ENCODE data around the gene RFNG. TPM values are rescaled to one million over a fixed set of nuclear protein-coding genes. Genes with fewer than 3 reads are reported as not detected.

RFNG gene
- total RNA-seq, 2 donors from 2014 or later: 18.2 to 23.1 TPM

DNA sequence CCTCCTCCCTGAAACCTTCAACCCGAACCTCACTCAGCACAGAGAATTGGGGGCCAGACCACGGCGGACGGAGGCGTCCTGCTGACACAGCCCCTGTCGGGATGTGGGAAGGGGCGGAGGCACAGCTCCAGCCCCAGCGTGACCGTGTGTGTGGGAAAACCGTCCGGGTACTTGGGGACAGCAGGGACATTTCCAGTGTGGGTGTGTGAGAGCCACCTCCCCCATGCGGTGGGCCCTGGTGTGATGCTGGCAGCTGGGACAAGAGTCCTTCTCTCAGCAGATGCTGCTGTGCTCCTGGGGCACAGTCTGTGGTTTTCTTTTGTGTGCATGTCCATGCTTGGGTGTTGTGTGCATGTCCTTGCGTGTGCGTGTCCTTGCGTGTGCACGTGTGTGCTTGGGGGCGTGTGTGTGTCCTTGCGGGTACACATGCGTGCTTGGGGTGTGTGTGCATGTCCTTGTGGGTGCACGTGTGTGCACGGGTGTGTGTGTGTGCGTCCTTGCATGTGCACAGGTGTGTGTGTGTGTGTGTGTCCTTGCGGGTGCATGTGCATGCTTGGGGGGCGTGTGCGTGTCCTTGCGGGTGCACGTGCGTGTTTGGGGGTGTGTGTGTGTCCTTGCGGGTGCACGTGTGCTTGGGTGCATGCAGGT is 45.8 kb downstream of the RFNG start:
- Mint-ChIP-seq H3K27ac (no peak overlapping the region), H3K36me3 (no peaks in the 10 kb centered on the region), H3K4me3 (no peak overlapping the region), H3K9me3 (no peaks in the 10 kb centered on the region), H3K4me1 (ENCODE audit: low read depth in 2 of 2) (no peaks in the 10 kb centered on the region), H3K27me3 (no peaks in the 10 kb centered on the region)
- DNase-seq (ENCODE audit: low spot score) (no peak), ATAC-seq (no peak)

DNA sequence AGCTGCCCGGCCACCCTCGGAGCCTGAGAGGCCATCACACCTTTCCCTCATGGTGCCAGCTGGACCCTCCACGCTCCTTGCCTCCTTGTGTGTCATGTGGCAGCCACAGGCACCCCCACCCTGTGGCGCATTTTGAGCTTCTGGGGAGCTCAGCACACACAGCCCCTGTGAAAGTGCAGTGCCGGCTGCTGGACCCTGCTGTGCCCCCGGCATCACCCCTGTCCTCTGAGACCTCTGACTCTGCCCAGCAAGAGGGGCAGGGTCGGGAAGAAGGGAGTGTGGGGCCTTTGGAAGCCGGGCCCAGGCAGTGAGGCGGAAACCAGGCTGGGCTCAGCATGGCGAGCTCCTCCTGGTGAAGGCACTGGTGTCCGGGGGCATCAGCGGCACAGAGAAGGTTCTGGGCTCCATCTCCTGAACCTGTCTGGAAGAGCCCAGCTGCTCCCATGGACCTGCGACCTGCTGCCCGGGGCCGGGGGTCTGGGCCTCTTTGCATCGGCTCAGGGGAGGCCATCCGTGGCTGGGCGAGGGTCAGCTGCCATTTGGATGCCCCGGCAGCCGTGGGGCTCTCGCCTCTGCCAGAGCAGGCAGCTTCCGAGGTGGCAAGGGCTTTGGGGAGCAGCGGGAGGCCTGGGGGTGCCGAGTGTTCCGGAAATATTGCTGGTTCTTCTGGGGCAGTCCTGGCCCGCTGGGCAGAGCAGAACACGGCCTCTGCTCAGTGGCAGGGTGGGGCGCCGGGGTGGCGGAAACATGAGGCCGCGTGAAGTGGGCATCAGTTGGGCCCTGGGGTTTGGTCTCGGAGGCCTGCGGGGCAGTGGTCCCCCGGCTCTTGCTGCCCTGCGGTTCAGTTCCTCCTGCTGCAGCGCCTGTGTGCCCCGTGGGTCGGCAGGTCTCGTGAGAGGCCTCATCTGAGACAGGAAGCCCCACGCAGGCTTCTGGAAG is 46.8 kb downstream of the RFNG start:
- Mint-ChIP-seq H3K27me3 (no peaks in the 10 kb centered on the region), H3K36me3 (no peaks in the 10 kb centered on the region), H3K27ac (no peak overlapping the region), H3K4me3 (no peak overlapping the region), H3K9me3 (no peaks in the 10 kb centered on the region), H3K4me1 (ENCODE audit: low read depth in 2 of 2) (no peaks in the 10 kb centered on the region)
- ATAC-seq (no peak), DNase-seq (ENCODE audit: low spot score) (no peak)

DNA sequence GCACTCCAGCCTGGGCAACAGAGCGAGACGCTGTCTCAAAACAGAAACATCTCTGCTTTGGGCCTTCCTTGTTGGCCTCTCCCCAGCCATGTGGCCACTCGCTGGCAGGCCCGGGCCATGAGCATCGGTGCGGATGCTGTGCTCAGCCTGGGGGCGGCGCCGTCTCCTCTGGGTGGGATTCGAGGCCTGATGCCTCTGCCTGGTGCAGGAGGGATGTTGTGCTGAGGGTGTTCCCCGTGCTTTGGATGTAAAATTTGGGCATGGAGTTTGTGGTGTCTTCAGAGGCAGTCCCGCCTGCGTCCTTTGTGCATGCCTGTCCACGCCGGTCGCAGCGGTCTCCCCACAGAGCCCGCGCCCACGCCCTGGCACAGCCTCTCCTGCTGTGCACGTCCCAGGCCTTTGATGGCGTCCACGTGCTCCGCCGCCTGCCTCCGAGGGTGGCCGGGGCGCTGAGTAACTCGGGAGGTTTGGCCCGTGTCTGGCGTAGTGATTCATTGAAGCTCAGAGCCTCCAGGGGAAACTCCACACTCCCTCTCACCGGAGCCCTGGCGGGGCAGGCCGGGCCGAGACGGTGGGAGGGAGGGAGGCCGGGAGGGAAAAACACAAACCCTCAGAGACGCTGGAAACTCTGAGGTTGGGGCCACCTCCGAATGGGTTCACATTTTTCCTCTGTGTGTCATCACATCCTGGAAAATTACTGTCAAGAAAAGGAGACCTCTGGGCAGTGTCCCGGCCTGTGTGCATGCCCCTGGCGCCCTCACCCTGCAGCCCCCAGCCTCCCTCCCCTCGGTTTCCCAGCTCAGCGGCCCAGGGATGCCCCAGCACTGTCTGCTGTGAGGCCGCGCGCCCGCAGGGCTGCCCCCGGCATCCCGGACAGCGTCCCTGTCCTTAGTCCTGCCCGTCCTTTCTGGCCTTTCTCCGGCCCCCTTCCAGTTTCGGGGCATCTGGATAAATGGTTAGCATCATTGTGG is 47.9 kb downstream of the RFNG start:
- Mint-ChIP-seq H3K27me3 (no peaks in the 10 kb centered on the region), H3K27ac (no peak overlapping the region), H3K36me3 (no peaks in the 10 kb centered on the region), H3K4me1 (ENCODE audit: low read depth in 2 of 2) (no peaks in the 10 kb centered on the region), H3K9me3 (no peaks in the 10 kb centered on the region), H3K4me3 (no peak overlapping the region)
- DNase-seq (ENCODE audit: low spot score) (no peak), ATAC-seq (no peak)

DNA sequence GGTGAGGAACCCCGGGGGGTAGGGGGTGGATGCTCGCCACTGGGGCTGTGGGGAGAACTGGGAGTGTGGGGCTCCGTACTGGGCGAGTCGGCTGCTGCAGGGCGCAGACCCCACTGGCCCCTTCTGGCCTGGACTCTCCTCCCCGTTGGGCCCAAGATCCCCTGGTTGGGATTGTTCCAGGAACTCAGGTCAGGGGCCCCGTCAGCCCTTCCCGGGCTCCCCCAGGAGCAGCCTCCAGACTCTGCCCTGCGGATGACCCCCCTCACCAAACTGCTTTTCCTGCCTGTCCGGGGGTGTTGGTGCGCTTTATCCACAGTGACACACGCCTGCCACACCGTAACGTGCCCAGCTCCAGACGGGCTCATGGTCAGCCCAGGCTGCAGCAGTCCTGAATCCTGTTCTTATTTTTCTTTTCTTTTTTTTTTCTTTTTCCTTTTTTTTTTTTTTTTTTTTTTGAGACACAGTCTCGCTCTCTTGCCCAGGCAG is 50.0 kb downstream of the RFNG start:
- ATAC-seq (no peak), DNase-seq (ENCODE audit: low spot score) (no peak)
- Mint-ChIP-seq H3K4me3 (no peak overlapping the region), H3K4me1 (ENCODE audit: low read depth in 2 of 2) (no peaks in the 10 kb centered on the region), H3K9me3 (no peaks in the 10 kb centered on the region), H3K36me3 (no peaks in the 10 kb centered on the region), H3K27ac (no peak overlapping the region), H3K27me3 (no peaks in the 10 kb centered on the region)

DNA sequence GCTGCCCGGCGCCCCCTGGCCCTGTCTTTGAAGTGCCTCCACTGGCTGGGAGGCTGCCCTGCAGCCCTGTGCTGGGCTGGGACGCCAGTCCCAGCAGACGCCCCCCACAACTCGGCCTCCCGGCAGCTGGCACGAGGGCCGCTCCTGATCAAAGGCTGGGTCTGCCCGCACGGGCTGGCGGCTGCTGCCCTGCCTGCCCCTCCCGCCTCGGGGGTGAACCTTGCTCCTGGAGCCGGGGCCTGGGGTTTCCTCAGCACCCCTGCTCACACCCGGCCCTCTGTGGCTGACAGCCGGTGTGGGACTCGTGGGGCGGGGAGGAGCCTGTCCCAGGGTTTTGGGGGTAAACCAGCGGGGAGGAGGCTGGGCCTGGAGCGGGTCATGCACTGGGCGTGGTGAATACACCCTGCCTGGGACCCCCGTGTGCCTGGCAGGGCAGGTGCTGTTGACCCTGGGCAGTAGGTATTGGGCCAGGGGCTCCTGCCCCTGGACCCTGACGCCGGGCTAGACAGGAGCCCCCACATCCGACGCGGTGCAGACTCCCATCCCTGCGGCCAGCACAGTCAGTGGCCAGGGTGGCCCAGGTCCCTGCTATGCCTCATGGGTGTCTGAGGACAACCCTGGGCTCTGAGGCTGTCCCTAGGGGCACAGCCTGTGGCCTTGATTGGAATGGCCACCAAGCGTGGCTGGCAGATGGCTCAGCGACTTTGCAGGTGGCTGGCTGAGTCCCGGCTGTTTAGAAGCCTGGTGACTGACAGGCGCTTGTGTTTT is 50.6 kb downstream of the RFNG start:
- DNase-seq (ENCODE audit: low spot score): no peak
- Mint-ChIP-seq H3K9me3 (no peaks in the 10 kb centered on the region), H3K4me3 (no peak overlapping the region), H3K27ac (no peak overlapping the region), H3K27me3 (no peaks in the 10 kb centered on the region), H3K36me3 (no peaks in the 10 kb centered on the region), H3K4me1 (ENCODE audit: low read depth in 2 of 2) (no peaks in the 10 kb centered on the region)
- peak in 1 of 2 donors; percentile 24 for ATAC-seq

DNA sequence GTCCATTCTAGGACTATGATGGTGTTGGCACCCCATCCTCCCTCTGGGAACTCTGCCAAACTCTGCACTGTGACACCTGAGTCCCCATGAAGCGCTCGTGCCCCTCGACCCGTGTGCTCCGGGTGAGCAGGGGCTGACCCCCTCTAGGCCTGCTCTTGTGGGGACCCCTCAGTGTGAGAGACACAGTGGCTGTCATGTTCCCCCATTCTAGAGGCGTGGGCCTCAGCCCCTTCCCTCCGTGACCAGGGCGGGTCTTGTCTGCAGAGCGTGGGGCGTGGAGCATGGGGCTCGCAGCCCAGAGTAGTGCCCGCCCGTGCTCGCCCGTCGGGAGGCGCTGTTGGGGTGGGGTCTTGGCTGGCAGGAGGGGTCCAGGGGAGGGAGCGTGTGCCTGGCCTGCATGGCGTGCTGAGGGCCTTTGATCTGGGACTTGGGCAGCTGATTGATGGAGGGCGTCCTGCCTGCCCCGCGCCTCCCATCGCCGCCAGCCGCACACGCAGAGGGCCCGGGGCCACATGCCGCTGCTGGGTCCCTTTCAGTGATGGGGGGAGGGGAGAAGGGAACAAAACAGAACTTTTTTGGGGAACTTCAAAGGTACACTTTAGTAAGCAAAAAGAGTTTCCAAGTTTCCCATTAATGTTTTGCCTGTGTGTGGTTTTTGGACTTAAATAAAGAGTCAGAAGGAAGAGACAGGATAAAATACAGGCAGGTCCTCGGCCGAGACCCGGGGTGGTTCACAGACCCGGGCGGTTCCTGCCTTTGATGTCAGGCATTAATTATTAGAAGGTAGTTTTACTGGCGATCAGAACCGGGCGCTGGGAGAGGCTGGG is 51.4 kb downstream of the RFNG start:
- Mint-ChIP-seq H3K4me3 (no peak overlapping the region), H3K4me1 (ENCODE audit: low read depth in 2 of 2) (no peaks in the 10 kb centered on the region), H3K9me3 (no peaks in the 10 kb centered on the region), H3K27me3 (no peaks in the 10 kb centered on the region), H3K27ac (no peak overlapping the region), H3K36me3 (no peaks in the 10 kb centered on the region)
- ATAC-seq (no peak), DNase-seq (ENCODE audit: low spot score) (no peak)

DNA sequence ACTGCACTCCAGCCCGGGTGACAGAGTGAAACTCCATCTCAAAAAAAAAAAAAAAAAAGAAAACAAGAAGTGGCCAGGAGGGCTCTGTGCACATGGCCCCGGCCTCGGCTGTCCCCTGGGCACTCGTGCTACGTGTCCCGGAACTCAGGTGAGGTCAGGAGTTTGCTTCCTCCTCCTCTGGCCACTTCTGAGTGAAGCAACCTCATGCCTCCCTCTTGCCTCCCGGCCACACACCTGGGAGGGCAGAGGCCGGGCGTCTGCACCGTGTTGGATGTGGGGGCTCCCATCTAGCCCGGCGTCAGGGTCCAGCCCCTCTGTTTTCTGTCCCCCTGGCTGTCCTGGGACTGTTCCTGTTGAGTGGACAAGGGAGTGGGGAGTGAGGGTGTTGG is 52.0 kb downstream of the RFNG start:
- no peak overlapping the region for H3K4me3 Mint-ChIP-seq
- no peak overlapping the region for H3K27ac Mint-ChIP-seq
- no peak for ATAC-seq
- H3K4me1 Mint-ChIP-seq (ENCODE audit: low read depth in 2 of 2): no peaks in the 10 kb centered on the region
- no peaks in the 10 kb centered on the region for H3K36me3 Mint-ChIP-seq
- no peak for DNase-seq (ENCODE audit: low spot score)
- H3K27me3 Mint-ChIP-seq: no peaks in the 10 kb centered on the region
- no peaks in the 10 kb centered on the region for H3K9me3 Mint-ChIP-seq

DNA sequence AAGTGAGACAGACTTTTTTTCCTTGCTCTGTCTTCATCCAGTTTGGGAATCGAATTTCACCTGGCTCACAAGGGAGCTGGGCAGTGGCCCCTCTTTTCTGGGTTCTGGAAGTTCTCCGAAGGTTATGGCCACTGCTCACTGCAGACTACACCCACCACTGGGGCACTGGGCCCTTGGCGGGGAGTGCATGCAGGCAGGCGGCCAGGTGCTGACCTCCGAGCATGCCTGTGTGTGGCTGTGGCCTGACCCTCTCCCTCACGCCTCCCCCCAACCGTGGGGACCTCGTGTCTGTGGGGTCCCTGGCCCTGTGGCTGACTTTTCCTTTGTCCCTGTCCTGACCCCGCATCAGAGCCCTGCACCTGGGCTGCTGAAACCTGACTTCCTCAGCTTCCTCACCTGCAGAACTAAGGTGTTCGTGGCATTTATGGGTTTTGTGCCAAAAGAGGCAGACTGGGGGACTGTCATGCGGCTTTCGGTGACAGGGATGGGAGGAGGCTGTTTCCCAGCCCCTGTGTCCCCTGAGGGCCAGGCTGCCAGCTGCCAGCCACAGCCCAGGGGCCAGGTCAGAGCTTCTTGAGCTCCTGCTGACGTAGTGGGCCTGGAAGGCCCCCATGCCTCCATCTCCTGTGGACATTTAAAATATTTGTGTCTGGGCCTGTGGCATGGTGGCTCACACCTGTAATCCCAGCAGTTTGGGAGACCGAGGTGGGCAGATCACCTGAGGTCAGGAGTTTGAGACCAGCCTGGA is 52.7 kb downstream of the RFNG start:
- ATAC-seq (no peak), DNase-seq (ENCODE audit: low spot score) (no peak)
- no peaks in the 10 kb centered on the region for H3K9me3 Mint-ChIP-seq
- H3K4me3 Mint-ChIP-seq: no peak overlapping the region
- H3K27ac Mint-ChIP-seq: no peak overlapping the region
- H3K36me3 Mint-ChIP-seq: no peaks in the 10 kb centered on the region
- H3K27me3 Mint-ChIP-seq: no peaks in the 10 kb centered on the region
- H3K4me1 Mint-ChIP-seq (ENCODE audit: low read depth in 2 of 2): no peaks in the 10 kb centered on the region

DNA sequence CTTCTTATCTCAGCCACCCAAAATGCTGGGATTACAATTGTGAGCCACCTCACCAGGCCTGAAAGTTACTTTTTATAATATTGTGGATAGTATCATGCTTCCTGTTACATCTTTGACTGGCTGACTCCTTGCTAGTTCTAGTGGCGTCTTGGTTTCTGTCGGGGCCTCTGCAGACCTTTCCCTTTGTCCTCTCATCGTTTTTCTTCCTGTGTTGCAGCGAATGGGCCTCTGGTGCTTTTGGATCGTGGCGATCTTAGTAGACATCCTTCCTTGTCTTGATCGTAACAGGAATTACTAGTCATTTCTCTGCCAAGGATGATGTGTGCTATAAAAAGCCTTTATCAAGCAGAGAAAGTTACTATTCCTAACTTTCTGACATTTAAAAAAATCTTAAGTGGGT is 53.4 kb downstream of the RFNG start:
- DNase-seq (ENCODE audit: low spot score) (no peak), ATAC-seq (no peak)
- Mint-ChIP-seq H3K27me3 (no peaks in the 10 kb centered on the region), H3K9me3 (no peaks in the 10 kb centered on the region), H3K27ac (no peak overlapping the region), H3K36me3 (no peaks in the 10 kb centered on the region), H3K4me1 (ENCODE audit: low read depth in 2 of 2) (no peaks in the 10 kb centered on the region), H3K4me3 (no peak overlapping the region)
